UCSD-AML1 (cell line): ENCODE results near the gene HCFC1R1.
"Not testable (repeated sequence)": the region's sequence is repeated elsewhere in the genome, so short reads cannot be mapped to it uniquely, and the experiment has no call there.

Experiments used
- DNase-seq: peaks from one replicate; lab custom pipeline; 2025; ENCODE audit not compliant: unreplicated experiment; lab: John Stamatoyannopoulos, UW

The HCFC1R1 gene, protein sequence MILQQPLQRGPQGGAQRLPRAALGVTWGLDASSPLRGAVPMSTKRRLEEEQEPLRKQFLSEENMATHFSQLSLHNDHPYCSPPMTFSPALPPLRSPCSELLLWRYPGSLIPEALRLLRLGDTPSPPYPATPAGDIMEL

DNA sequence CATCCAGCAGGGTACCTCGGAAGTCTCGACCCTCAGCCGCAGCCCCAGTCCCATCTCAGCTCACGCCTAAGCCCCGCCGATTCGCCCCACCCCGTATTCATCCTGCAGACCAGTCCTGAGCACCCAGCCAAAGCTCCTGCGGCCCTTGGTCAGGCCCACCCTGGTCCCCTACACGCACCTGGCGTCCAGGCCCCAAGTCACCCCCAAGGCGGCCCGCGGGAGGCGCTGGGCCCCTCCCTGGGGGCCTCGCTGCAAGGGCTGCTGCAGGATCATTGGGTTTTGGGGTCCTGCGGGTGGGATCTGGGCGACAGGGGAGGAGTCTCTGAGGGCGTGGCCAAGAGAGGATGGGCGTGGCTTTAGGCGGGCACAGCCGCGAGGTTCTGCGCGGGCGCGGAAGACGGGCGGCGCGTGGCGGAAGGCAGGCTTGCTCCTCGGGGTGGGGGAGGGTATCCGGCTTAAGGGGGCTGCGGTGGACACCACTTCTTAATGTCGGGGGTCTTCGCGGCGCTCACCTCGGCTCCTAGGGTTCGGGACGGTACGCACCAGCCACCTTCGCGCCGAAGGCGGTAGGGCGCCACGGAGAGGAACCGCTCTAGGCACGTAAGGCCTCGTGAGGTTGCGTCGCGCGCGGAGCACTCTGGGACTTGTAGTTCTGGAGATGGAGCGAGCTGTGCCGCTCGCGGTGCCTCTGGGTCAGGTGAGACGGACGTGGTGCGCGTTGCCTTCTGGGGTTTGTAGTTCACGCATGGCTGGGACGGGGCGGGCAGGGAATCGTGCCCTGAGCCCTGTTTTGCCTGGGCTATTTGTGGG, at the start of gene HCFC1R1, which contains the start of gene THOC6:
Gene HCFC1R1, minus strand, starts transcription at position 274 of the 810 bp plus-strand sequence. Its CDS starts 1 bp downstream, at position 273.
Gene THOC6, plus strand, starts transcription at position 367 of the 810 bp plus-strand sequence. Its CDS starts 292 bp downstream, at position 659.
- DNase-seq: peak; percentile 96

DNA sequence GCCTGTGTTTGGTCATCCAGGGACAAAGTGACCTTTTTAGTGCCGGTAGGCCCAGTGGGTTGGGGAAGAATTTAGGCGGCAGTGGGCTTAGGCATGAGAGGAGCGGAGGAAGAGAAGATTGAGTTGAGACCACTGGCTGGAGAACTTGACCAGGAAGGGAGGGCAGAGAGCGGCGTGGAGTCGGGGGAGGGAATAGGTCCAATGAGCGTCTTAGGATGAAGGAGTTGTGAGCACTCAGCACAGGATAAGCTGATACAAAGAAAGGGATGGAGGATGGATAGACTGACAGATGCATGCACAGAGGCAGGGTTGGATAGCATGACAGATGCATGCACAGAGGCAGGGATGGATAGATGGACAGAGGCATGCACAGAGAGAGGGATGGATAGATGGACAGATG, 49.7 kb upstream of the HCFC1R1 start:
- DNase-seq: no peak

DNA sequence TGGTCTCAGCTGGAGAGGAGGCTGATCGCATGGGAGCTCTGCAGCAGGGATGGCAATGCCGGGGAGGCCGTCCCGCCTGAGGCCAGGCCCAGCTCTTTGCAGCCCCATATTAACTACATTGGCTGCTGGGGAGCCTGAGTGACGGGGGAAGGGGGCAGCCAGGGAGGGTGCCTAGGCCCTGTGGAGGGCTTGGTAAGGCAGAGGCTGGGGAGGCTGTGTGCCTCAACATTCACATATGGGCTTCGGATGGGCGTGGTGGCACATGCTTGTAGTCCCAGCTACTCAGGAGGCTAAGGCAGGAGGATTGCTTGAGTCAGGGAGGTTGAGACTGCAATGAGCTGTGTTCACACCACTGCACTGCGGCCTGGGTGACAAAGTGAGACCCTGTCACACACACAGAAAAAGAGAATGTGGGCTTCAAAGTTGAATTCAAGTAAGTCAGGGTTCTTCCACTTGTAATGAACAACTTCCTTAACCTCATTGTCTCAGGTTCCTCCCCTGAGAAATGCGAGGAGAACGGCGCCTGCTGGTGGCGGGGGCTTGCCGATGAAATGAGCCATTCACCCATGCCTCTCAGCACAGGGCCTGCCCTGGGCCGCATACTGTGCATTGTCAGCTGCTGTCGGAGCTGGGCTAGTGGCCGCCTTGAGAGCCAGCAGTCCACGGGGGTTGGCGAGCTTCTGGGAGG, 49.0 kb upstream of the HCFC1R1 start:
- not testable (repeated sequence) for DNase-seq

DNA sequence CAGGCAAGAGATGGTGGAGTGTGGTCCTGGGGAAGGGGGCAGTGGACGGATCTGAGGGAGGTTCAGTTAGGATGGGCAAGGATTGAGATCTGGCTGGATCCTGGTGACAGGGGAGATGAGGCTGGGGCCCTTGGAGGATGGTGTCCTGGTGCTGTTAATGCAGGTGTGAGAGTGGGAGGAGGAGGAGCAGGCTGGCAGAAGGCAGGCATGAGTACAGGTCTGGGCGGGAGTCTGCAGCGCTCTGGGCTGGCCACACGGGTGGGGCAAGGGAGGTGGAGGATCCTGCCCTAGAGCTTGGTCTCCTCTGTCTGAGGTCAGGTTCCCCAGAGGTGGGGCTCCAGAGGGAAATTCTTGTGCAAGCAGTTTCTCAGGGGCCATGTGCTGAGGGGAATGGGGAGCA, 48.4 kb upstream of the HCFC1R1 start:
- not testable (repeated sequence) for DNase-seq

DNA sequence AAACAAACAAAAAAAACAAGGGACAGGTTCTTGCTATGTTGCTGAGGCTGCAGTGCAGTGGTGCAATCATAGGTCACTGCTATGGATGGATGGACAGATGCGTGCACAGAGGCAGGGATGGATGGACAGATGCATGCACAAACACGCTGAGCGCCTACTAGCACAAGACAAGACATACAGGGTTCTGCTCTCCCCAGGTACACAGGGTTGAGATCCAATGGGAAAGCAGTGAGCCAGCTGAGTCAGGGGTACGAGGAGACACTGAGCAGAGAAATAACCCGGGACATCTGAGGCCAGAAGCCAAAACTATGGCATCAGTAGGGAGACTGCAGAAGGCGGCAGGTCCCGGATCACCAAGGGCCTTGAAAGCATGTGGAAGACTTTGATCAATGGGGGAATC, 47.9 kb upstream of the HCFC1R1 start:
- no peak for DNase-seq

DNA sequence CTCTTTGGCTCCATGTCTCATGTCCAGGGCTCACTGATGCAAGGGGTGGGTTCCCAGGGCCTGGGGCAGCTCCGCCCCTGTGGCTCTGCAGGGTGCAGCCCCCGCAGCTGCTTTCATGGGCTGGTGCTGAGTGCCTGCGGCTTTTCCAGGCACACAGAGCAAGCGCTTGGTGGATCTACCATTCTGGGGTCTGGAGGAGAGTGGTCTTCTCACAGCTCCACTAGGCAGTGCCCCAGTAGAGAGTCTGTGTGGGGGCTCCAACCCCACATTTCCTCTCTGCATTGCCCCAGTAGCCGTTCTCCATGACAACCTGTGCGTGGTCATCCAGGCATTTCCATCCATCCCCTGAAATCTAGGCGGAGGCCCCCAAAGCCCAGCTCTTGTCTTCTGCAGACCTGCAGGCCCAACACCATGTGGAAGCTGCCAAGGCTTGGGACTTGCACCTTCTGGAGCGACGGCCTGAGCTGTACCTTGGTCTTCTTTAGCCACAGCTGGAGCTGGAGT, 46.9 kb upstream of the HCFC1R1 start:
- DNase-seq: no peak

DNA sequence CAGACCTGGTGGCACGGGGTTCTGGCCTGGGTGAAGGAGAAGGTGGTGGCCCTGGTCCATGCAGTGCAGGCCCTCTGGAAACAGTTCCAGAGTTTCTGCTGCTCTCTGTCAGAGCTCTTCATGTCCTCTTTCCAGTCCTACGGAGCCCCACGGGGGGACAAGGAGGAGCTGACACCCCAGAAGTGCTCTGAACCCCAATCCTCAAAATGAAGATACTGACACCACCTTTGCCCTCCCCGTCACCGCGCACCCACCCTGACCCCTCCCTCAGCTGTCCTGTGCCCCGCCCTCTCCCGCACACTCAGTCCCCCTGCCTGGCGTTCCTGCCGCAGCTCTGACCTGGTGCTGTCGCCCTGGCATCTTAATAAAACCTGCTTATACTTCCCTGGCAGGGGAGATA, 45.4 kb upstream of the HCFC1R1 start:
- DNase-seq: not testable (repeated sequence)

DNA sequence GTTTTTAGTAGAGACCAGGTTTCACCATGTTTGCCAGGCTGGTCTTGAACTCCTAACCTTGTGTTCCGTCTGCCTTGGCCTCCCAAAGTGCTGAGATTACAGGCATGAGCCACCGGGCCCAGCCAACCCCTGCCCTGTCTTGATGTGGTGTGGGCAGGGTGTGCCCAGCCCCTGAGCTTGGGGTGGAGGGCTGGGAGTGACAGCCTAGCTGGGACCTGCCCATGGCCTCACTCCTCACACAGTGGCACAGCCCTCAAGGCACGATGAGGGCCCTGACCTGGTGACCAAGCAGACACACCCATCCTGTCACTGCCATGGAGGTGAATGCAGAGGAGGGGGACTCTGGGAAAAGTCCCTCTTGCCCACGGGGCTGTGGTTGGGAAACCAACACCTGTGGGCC, 44.7 kb upstream of the HCFC1R1 start:
- DNase-seq: no peak

DNA sequence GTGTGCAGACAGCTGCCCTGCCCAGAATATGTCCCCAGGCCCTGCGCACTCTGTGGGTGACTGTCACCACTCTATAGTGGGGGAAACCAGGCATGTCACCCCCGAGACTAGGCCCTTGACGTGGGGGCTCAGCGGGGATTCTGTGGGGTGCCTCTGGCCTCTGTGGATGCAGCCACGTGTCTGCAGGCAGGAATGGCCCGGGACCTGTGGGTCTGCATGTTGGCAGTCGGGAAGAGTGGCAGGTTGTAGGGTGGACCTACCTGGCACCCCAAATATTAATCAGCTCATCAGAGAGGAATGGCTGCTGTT, 42.7 kb upstream of the HCFC1R1 start:
- no peak for DNase-seq

DNA sequence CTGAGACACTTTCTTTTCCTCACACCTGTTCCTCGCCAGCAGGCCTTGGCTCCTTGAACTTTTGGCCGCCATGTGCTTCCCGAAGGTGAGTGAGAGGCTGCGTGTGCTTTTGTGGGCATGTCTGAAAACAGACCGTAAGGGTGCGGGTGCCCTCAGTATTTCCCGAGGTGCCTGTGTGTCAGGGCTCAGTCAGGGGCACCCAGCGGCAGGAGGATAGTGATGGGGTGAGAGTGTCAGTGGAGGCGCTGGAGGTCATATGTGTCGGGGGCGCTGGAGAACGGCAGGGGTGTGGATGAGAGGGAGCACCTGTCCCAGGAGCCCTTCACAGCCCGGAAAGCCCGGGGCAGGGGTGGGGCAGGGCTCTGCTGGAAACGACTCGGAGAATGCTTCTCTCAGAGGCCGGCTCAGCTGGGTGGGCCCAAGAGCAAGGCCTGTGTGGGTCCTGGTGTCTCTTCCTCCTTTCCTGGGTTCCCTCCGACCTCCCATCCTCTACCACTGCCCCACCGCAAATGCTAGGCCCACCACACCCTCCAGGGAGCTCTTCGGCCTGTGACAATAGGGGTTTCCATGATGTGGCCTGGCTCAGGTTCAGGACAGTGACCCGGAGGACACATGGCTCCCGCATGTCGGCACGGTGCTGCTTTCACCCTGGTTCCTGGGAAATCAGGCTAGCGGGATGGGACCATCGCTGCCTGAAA, 42.1 kb upstream of the HCFC1R1 start:
- DNase-seq: no peak

DNA sequence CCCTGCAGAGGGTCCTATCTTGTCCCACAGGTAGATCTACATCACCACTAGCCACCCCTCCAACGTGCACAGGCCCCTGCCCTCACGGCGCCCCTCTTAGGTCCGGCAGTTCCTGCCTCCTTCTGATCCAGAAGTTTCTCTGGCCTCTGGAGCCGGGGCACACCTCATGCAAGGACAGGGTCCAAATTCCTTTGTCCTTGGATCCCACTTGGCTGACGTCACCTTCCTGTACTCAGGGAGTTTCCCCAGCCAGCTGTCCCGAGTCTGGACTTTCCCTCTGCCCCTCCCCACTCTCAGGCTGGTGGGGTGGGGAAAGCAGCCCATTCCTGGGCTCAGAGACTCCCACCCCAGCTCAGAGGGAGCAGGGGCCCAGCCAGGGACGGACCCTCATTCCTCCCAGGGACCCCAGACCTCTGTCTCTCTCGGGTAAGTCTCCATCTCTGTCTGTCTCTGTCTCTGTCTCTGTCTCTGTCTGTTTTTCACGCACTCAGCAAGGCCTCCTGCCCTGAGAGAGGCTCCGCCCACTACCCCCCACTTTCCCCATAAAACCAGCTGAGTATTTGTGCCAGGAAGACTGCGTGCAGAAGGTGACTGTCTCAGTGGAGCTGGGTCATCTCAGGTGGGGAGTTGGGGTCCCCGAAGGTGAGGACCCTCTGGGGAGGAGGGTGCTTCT, 41.5 kb upstream of the HCFC1R1 start, which contains the start of gene IL32:
Gene IL32, plus strand, starts transcription at position 572 of the 673 bp plus-strand sequence. CDS start 172 bp downstream, outside the sequence.
- DNase-seq: no peak

DNA sequence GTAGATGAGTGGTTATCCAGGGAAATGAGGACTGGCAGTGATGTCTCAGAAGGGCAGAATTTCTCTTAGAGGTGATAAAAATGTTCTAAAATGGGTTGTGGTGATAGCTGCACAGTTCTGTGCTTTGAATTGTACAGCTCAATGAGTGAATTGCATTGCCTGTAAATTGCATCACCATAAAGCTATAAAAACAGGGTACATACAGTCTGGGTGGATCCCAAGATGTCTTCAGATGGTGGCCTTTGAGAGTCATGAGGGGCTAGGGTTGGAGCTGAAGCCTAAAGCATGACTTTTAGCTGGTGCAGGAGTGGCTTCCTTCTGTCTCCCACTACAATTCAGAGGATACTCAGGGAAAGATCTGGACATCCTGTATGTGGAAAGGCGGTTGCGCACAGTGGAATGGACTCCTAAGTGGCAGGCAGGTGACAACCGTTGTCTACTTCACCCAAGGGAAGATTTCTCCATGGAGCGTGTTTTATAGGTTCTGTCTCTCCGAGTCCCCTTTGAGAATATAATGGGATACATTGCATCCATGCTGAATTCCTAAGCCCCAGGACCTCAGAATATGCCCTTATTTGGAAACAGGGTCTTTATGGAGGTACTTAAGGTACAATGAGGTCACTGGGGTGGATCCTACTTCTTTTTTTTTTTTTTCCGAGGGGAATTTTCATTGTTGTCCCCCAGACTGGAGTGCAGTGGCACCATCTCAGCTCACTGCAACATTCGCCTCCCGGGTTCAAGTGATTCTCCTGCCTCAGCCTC, 40.1 kb upstream of the HCFC1R1 start:
- DNase-seq: no peak

DNA sequence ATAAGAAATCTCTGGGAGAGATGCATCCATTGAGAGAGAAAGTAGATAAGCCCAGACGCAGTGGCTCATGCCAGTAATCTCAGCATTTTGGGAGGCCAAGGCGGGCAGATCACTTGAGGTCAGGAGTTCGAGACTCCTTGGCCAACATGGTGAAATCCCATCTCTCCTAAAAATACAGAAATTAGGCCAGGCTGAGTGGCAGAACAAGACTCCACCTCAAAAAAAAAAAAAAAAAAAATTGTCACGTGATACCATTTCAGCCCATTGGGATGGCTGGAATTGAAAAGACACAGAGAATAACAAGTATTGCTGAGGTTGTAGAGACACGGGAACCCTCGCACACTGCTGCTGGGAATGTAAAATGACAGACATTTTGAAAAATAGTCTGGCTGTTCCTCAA, 38.8 kb upstream of the HCFC1R1 start:
- DNase-seq: no peak

DNA sequence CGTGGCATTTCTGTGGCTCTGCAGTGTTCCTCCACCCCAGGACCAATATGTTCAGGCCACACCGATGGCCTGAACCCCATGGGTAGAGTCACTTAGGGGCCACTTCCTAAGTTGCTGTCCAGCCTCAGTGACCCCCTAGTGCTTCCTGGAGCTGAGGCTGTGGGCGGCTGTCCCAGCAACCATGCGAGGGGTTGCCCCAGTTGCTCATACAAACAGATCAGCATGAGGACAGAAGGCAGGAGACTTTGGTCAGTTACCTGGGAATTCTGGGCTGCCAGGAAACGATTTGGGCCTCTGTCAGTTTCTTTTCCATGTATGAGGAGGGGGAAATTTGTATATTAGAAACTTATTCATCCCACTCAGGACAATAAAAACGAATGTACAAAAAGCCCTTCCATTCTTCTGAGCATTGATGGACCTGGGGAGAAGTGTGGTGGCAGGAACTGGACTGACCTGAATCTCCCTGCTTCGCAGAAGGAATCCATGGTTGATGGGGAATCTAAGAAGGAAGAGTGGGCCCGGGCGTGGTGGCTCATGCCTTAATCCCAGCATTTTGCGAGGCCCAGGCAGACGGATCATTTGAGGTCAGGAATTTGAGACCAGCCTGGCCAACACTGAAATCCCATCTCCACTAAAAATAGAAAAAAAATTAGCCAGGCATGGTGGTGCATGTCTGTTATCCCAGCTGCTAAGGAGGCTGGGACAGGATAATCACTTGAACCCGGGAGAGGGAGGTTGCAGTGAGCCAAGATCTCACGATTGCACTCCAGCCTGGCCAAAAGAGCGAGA, 36.8 kb upstream of the HCFC1R1 start:
- no peak for DNase-seq

DNA sequence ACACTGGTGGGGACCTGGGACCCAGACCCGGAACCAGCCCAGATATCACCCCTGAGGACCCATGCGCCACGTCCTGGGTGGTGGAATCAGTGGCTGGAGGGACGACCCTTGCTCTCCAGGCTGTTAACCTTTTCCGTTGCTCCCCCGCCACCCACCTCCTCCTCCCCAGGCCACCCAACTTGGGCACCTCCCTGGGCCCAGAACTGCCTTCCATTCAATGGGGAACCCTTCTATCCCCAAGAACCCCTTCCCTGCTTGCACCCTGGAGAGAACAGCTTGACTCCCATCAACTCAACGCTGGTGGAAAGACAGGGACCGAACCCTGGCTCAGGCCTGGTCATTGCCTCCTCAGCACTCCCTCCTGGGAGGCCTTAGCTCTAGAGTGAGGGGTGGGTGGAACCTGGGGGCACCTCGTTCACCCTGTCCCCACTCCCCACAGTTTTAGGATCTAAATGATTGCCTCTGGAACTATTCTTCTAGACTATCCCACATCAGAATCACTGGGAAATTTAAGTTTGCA, 36.0 kb upstream of the HCFC1R1 start:
- DNase-seq: no peak

DNA sequence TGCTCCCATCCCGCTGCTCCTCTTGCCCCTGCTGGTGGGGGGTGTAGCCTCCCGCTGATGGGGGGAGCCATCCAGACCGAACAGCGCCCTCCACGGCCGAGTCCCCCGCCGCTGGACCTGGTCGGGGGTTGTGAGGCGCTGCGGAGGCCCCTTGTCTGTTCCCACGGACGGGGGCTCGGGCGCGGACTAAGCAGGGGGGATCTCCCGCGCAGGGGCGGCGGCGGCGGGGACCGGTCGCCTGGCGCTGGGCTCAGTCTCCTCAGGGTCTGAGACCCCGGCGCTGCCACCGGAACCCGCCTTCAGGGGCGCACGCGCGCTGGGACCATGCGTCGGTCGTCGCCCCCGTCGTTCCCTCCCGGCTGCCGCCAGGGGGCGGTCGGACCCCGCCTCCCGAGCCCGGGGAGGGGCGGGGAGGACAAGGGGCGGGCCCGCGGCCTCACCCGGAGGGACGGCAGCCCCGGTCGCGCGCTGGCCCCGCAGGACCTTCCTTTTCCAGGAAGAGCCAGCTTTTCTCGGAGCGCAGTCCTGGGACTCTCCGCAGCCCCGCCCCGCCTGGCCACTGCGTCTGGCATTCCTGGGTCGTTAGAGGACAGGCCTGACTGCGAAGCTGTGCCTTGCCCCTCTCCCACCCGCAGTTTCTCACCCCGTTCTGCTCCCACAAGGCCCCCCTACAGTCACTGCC, 35.4 kb upstream of the HCFC1R1 start:
- peak; percentile 92 for DNase-seq

DNA sequence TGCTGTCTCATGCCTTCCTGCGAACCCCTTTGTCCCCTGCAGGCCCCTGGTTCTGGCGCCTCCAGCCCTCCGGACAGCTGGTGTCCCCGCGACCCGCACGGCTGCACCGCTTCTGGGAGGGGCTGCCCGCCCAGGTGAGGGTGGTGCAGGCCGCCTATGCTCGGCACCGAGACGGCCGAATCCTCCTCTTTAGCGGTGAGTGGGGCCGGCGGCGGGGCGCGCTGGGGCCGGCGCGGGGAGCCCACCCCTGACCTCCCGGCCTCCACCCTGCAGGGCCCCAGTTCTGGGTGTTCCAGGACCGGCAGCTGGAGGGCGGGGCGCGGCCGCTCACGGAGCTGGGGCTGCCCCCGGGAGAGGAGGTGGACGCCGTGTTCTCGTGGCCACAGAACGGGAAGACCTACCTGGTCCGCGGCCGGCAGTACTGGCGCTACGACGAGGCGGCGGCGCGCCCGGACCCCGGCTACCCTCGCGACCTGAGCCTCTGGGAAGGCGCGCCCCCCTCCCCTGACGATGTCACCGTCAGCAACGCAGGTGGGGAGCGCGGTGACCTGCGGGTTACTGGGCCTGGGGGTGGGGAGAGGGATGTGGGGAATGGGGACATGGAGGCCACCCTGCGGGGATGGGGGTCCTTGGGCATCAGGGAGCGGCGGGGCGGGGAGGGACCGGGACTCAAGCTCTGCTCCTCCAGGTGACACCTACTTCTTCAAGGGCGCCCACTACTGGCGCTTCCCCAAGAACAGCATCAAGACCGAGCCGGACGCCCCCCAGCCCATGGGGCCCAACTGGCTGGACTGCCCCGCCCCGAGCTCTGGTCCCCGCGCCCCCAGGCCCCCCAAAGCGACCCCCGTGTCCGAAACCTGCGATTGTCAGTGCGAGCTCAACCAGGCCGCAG, 34.6 kb upstream of the HCFC1R1 start:
- DNase-seq: peak; percentile 56
